MCF 10A (cell line): Measurements from ENCODE around the gene CACNA2D2. TPM values are rescaled to one million over a fixed set of nuclear protein-coding genes. Genes with fewer than 3 reads are reported as not detected.

Source experiments
- BruUV-seq: library from RNA; stranded (reverse); fragments of 400-500 nt; replicated peaks from 2 replicates; lab custom pipeline; 2021; lab: Mats Ljungman, UMichigan
- CTCF ChIA-PET: fragments of 300-600 bp; sonication (Branson Sonifier 250); formaldehyde crosslinking; extraction: SDS; loops from one replicate; lab custom pipeline; 2021; ENCODE audit warnings: antibody characterized with exemption, inconsistent platforms; lab: Yijun Ruan, JAX
- POLR2A ChIA-PET: fragments of 300-600, 350-650 bp; sonication (Branson Sonifier 250); formaldehyde crosslinking; extraction: SDS; loops from one replicate; lab custom pipeline; 2020; ENCODE audit warnings: antibody characterized with exemption, inconsistent platforms; lab: Yijun Ruan, JAX
- DNase-seq: peaks from one replicate; pipeline ENCODE4 v3.0.0-alpha.2; 2018; ENCODE audit not compliant: unreplicated experiment
- H3K27ac Mint-ChIP-seq: one replicate; pipeline ENCODE4 v1.8.0; 2022; ENCODE audit warnings: mild to moderate bottlenecking, low read depth, mixed read lengths; ENCODE audit not compliant: unreplicated experiment
- H3K27me3 Mint-ChIP-seq: one replicate; pipeline ENCODE4 v1.8.0; 2022; ENCODE audit warnings: mixed read lengths; ENCODE audit not compliant: insufficient read depth, unreplicated experiment
- H3K36me3 Mint-ChIP-seq: one replicate; pipeline ENCODE4 v1.8.0; 2022; ENCODE audit warnings: mild to moderate bottlenecking, moderate library complexity, mixed read lengths; ENCODE audit not compliant: insufficient read depth, unreplicated experiment
- H3K4me1 Mint-ChIP-seq: one replicate; pipeline ENCODE4 v1.8.0; 2022; ENCODE audit warnings: mixed read lengths; ENCODE audit not compliant: insufficient read depth, unreplicated experiment
- H3K4me3 Mint-ChIP-seq: one replicate; pipeline ENCODE4 v1.8.0; 2022; ENCODE audit warnings: mild to moderate bottlenecking, moderate library complexity, mixed read lengths; ENCODE audit not compliant: unreplicated experiment
- H3K9me3 Mint-ChIP-seq: one replicate; pipeline ENCODE4 v1.8.0; 2022; ENCODE audit warnings: mixed read lengths; ENCODE audit not compliant: unreplicated experiment
- CTCF ChIP-seq: fragments of 200-600 bp; IDR thresholded peaks from one replicate; pipeline ENCODE4 v1.8.0; 2022; ENCODE audit warnings: antibody characterized with exemption, mild to moderate bottlenecking; ENCODE audit not compliant: unreplicated experiment
- intact Hi-C: fragments of 100-400 bp; cut with micrococcal nuclease; formaldehyde crosslinking; loops from 2 replicates; pipeline ENCODE4 v1.14.1; 2022
- total RNA-seq: library from RNA; stranded (reverse); gene quantifications from 2 replicates; pipeline ENCODE4 v1.2.3, GENCODE V29; 2022

Gene CACNA2D2
- total RNA-seq, 1 experiment from 2014 or later: not detected

- BruUV-seq: no TSS peak
- intact Hi-C loops: no loop called here
- no peak for TF ChIP-seq CTCF
- H3K4me3 Mint-ChIP-seq: no peak overlapping the region
- ChIA-PET CTCF (interaction anchor here (0.7 to 3.9 kb wide), 8 partner anchors 11 to 66 kb away, joined by 3 to 38 read pairs (median 10); partner anchors contain the start of genes IFRD2 and SEMA3B), POLR2A (interaction anchor here (0.9 to 1.2 kb wide), 3 partner anchors 9 to 36 kb away, joined by 3 to 4 read pairs (median 3); no protein-coding TSS in a partner anchor)
- no peaks in the 10 kb centered on the region for H3K4me1 Mint-ChIP-seq
- peaks cover 17% of the 10 kb centered on the region for H3K36me3 Mint-ChIP-seq
- no peak overlapping the region for H3K27ac Mint-ChIP-seq
- no peak for DNase-seq
- H3K27me3 Mint-ChIP-seq: no peaks in the 10 kb centered on the region
- H3K9me3 Mint-ChIP-seq: no peaks in the 10 kb centered on the region
These were observed 177.8 kb downstream of the CACNA2D2 start for GRCh38 chr3:50325497-50326181.

GRCh38 chr3:50325113-50325480 lies 178.3 kb downstream of the CACNA2D2 start:
- Mint-ChIP-seq H3K4me3 (no peak overlapping the region), H3K4me1 (no peaks in the 10 kb centered on the region), H3K27me3 (no peaks in the 10 kb centered on the region), H3K27ac (no peak overlapping the region), H3K36me3 (peaks cover 17% of the 10 kb centered on the region), H3K9me3 (no peaks in the 10 kb centered on the region)
- DNase-seq: no peak
- POLR2A ChIA-PET: interaction anchor here (1.3 to 5.0 kb wide), 2 partner anchors 24 to 33 kb away, joined by 3 to 22 read pairs; partner anchors contain the start of gene IFRD2
- no TSS peak for BruUV-seq
- intact Hi-C loops: no loop called here
- CTCF ChIA-PET: interaction anchor here (0.6 to 3.9 kb wide), 16 partner anchors 10 to 111 kb away, joined by 3 to 38 read pairs (median 10); partner anchors contain the start of genes HYAL1, HYAL3, IFRD2 and LSMEM2
- no peak for TF ChIP-seq CTCF

GRCh38 chr3:50324351-50325112 lies 178.9 kb downstream of the CACNA2D2 start:
- DNase-seq: peak; percentile 64
- peaks cover 13% of the 10 kb centered on the region for H3K36me3 Mint-ChIP-seq
- ChIA-PET CTCF (interaction anchor here (0.6 to 3.9 kb wide), 31 partner anchors 10 to 1344 kb away, joined by 3 to 38 read pairs (median 4); partner anchors contain the start of genes HYAL1, HYAL3, IFRD2 and LSMEM2), POLR2A (interaction anchor here (1.2 to 5.0 kb wide), 4 partner anchors 13 to 32 kb away, joined by 3 to 22 read pairs (median 4); partner anchors contain the start of genes HYAL3, IFRD2 and NAA80)
- H3K4me3 Mint-ChIP-seq: no peak overlapping the region
- H3K27me3 Mint-ChIP-seq: no peaks in the 10 kb centered on the region
- intact Hi-C loops: loop anchor here (1.0 kb wide), 2 partner anchors 50 to 132 kb away; no protein-coding TSS in a partner anchor
- no TSS peak for BruUV-seq
- H3K4me1 Mint-ChIP-seq: peaks cover under 1% of the 10 kb centered on the region
- no peaks in the 10 kb centered on the region for H3K9me3 Mint-ChIP-seq
- H3K27ac Mint-ChIP-seq: no peak overlapping the region
- peak; percentile 79 for TF ChIP-seq CTCF
